Measurements from ENCODE around the gene ZNF594.
"Not testable (repeated sequence)": the region's sequence is repeated elsewhere in the genome, so short reads cannot be mapped to it uniquely, and the experiment has no call there.

The ZNF594 gene

GRCh38 chr17:5135726-5136579 lies 55.7 kb downstream of the ZNF594 start:
- DNase-seq: no peak

- DNase-seq: not testable (repeated sequence)
Observed at GRCh38 chr17:5135131-5135712, 56.4 kb downstream of the ZNF594 start.

- not testable (repeated sequence) for DNase-seq
Observed at GRCh38 chr17:5134571-5134970, 57.1 kb downstream of the ZNF594 start.

- not testable (repeated sequence) for DNase-seq
Observed at GRCh38 chr17:5133961-5134360, 57.7 kb downstream of the ZNF594 start.

- no peak for DNase-seq
Observed at GRCh38 chr17:5133311-5133710, 58.4 kb downstream of the ZNF594 start.

- not testable (repeated sequence) for DNase-seq
Observed at GRCh38 chr17:5132503-5133225, 59.0 kb downstream of the ZNF594 start.

- DNase-seq: not testable (repeated sequence)
Observed at GRCh38 chr17:5131799-5132502, 59.7 kb downstream of the ZNF594 start.

GRCh38 chr17:5131146-5131715 lies 60.4 kb downstream of the ZNF594 start:
- DNase-seq: no peak

- not testable (repeated sequence) for DNase-seq
Observed at GRCh38 chr17:5130687-5131086, 61.0 kb downstream of the ZNF594 start.

GRCh38 chr17:5130261-5130660 lies 61.4 kb downstream of the ZNF594 start:
- DNase-seq: not testable (repeated sequence)

GRCh38 chr17:5129770-5130169 lies 61.9 kb downstream of the ZNF594 start:
- DNase-seq: not testable (repeated sequence)

Data from activated naive CD4-positive, alpha-beta T cell treated with Interleukin-2 at 50 U/mL for 16 hours (primary cell).